Ishikawa (cell line): Measurements from ENCODE around the gene COL28A1.

Source experiments
- CEBPB ChIP-seq: IDR thresholded peaks from 2 replicates; pipeline ENCODE4 v1.6.1; 2012
- CREB1 ChIP-seq: IDR thresholded peaks from 2 replicates; pipeline ENCODE4 v1.6.1; 2012; ENCODE audit warnings: low read depth
- EGR1 ChIP-seq: IDR thresholded peaks from 2 replicates; pipeline ENCODE4 v1.6.1; 2012
- EP300 ChIP-seq: IDR thresholded peaks from 2 replicates; pipeline ENCODE4 v1.6.1; 2012; ENCODE audit warnings: borderline replicate concordance
- FOXM1 ChIP-seq: IDR thresholded peaks from 2 replicates; pipeline ENCODE4 v1.6.1; 2012; ENCODE audit warnings: low read depth, borderline replicate concordance
- NFIC ChIP-seq: IDR thresholded peaks from 2 replicates; pipeline ENCODE4 v1.6.1; 2012
- RAD21 ChIP-seq: IDR thresholded peaks from 2 replicates; pipeline ENCODE4 v1.6.1; 2012; ENCODE audit warnings: low read depth
- REST ChIP-seq: IDR thresholded peaks from 2 replicates; pipeline ENCODE4 v1.6.1; 2012; ENCODE audit warnings: low read depth, mild to moderate bottlenecking
- TAF1 ChIP-seq: IDR thresholded peaks from 2 replicates; pipeline ENCODE4 v1.6.1; 2012; ENCODE audit warnings: low read depth, mild to moderate bottlenecking
- TCF12 ChIP-seq: IDR thresholded peaks from 2 replicates; pipeline ENCODE4 v1.6.1; 2012; ENCODE audit warnings: low read depth
- TEAD4 ChIP-seq: IDR thresholded peaks from 2 replicates; pipeline ENCODE4 v1.6.1; 2012
- YY1 ChIP-seq: IDR thresholded peaks from 2 replicates; pipeline ENCODE4 v1.6.1; 2012; ENCODE audit warnings: low read depth
- ZBTB7A ChIP-seq: IDR thresholded peaks from 2 replicates; pipeline ENCODE4 v1.6.1; 2012; ENCODE audit warnings: low read depth
- TF ChIP-seq, protein P1 (sequence below): IDR thresholded peaks from 2 replicates; pipeline ENCODE4 v1.6.1; 2012
- TF ChIP-seq, protein P2 (sequence below): IDR thresholded peaks from 2 replicates; pipeline ENCODE4 v1.6.1; 2012

COL28A1 gene

DNA sequence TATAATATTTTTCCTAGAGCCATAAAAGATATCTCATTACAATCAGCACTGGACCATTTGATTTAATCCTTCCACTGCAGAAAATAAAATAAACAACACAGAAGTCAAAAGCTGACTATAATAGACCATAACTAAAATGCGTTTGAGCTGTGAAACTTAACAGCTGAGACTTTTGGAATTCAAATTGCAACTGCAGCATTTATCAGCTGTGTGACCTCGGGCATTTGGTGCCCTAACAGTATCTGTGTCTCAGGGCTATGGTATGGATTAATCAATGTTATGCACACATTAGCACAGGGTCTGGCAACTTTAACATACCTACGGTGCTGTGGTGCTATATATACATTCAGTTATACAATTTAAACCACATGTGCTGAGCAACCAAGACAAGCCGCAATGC is 160.1 kb downstream of the COL28A1 start:
- TF ChIP-seq NFIC, result no peak
- no peak for TF ChIP-seq CEBPB
- no peak for TF ChIP-seq EP300
- no peak for TF ChIP-seq YY1
- no peak for TF ChIP-seq FOXM1
- TF ChIP-seq TCF12, result no peak
- TF ChIP-seq, protein P1, sequence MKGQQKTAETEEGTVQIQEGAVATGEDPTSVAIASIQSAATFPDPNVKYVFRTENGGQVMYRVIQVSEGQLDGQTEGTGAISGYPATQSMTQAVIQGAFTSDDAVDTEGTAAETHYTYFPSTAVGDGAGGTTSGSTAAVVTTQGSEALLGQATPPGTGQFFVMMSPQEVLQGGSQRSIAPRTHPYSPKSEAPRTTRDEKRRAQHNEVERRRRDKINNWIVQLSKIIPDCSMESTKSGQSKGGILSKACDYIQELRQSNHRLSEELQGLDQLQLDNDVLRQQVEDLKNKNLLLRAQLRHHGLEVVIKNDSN, result no peak
- no peak for TF ChIP-seq RAD21
- no peak for TF ChIP-seq REST
- no peak for TF ChIP-seq CREB1
- no peak for TF ChIP-seq EGR1
- TF ChIP-seq TAF1, result no peak
- TF ChIP-seq ZBTB7A, result no peak
- no peak for TF ChIP-seq TEAD4
- TF ChIP-seq, protein P2, sequence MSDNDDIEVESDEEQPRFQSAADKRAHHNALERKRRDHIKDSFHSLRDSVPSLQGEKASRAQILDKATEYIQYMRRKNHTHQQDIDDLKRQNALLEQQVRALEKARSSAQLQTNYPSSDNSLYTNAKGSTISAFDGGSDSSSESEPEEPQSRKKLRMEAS, result no peak

GRCh38 chr7:7370076-7370475 is 165.6 kb downstream of the COL28A1 start:
- no peak for TF ChIP-seq TCF12
- no peak for TF ChIP-seq CEBPB
- no peak for TF ChIP-seq YY1
- TF ChIP-seq, protein P2, result no peak
- no peak for TF ChIP-seq CREB1
- TF ChIP-seq NFIC, result no peak
- no peak for TF ChIP-seq FOXM1
- no peak for TF ChIP-seq EGR1
- TF ChIP-seq ZBTB7A, result no peak
- TF ChIP-seq TEAD4, result no peak

GRCh38 chr7:7369134-7369533 is 166.5 kb downstream of the COL28A1 start:
- TF ChIP-seq REST, result no peak
- TF ChIP-seq NFIC, result no peak
- TF ChIP-seq, protein P2, result no peak
- TF ChIP-seq FOXM1, result no peak
- TF ChIP-seq RAD21, result no peak
- no peak for TF ChIP-seq TCF12
- no peak for TF ChIP-seq CEBPB

GRCh38 chr7:7354674-7355073 is 181.0 kb downstream of the COL28A1 start:
- no peak for TF ChIP-seq TAF1
- peak; percentile 38; the same call in 1 of the 2 replicates for TF ChIP-seq TCF12
- no peak for TF ChIP-seq RAD21
- TF ChIP-seq, protein P1, result no peak
- no peak for TF ChIP-seq EGR1
- no peak for TF ChIP-seq CEBPB
- no peak for TF ChIP-seq ZBTB7A
- 0 out of 2 replicates have a peak, but pooled peaks have one; percentile 33 for TF ChIP-seq NFIC
- TF ChIP-seq CREB1, result no peak
- no peak for TF ChIP-seq REST
- TF ChIP-seq, protein P2, result no peak
- peak; percentile 78 for TF ChIP-seq TEAD4
- no peak for TF ChIP-seq YY1
